ENCODE data around the gene IL37.

The IL37 gene

GRCh38 chr2:112962308-112963175 lies 51.6 kb downstream of the IL37 start:
- DNase-seq: no peak

GRCh38 chr2:112967023-112967422 lies 56.1 kb downstream of the IL37 start:
- DNase-seq: no peak

Measured in activated CD4-positive, alpha-beta T cell treated with anti-CD3 and anti-CD28 coated beads, Interleukin-2, Interleukin-6, amounts not matched to agents 100 ng/mL and 50 ng/mL, durations not matched to agents 16 hours and 8 hours (primary cell).